H9 (cell line): ENCODE measurements around the gene PRKCB. TPM values are rescaled to one million over a fixed set of nuclear protein-coding genes. Genes with fewer than 3 reads are reported as not detected.

Experiments used
- DNase-seq: peaks from one replicate; pipeline ENCODE4 v3.0.0-alpha.2; 2017
- H2AFZ ChIP-seq: one replicate; pipeline ENCODE4 v1.6.1; 2013; ENCODE audit warnings: mild to moderate bottlenecking, low read length, control low read depth, moderate library complexity
- H2AK5ac ChIP-seq: 2 replicates; pipeline ENCODE4 v1.6.1; 2013; ENCODE audit warnings: low read length, control low read depth, mixed read lengths; ENCODE audit not compliant: insufficient read length
- H2BK120ac ChIP-seq: one replicate; pipeline ENCODE4 v1.6.1; 2013; ENCODE audit warnings: low read depth, mild to moderate bottlenecking, low read length, control low read depth, inconsistent platforms; ENCODE audit not compliant: poor library complexity, severe bottlenecking
- H2BK12ac ChIP-seq: 2 replicates; pipeline ENCODE4 v1.6.1; 2013; ENCODE audit warnings: low read length, control low read depth, mixed read lengths, low read depth; ENCODE audit not compliant: insufficient read length
- H2BK15ac ChIP-seq: 2 replicates; pipeline ENCODE4 v1.6.1; 2013; ENCODE audit warnings: low read depth, low read length, control low read depth
- H2BK20ac ChIP-seq: one replicate; pipeline ENCODE4 v1.6.1; 2013; ENCODE audit warnings: low read depth, mild to moderate bottlenecking, low read length, control low read depth, inconsistent platforms; ENCODE audit not compliant: poor library complexity, severe bottlenecking
- H2BK5ac ChIP-seq: 2 replicates; pipeline ENCODE4 v1.6.1; 2013; ENCODE audit warnings: low read length, control low read depth, mixed read lengths; ENCODE audit not compliant: insufficient read length
- H3K14ac ChIP-seq: 2 replicates; pipeline ENCODE4 v1.6.1; 2013; ENCODE audit warnings: low read length, control low read depth; ENCODE audit not compliant: insufficient read depth
- H3K18ac ChIP-seq: 2 replicates; pipeline ENCODE4 v1.6.1; 2013; ENCODE audit warnings: low read depth, mild to moderate bottlenecking, mixed read lengths, low read length, control low read depth; ENCODE audit not compliant: insufficient read length
- H3K23ac ChIP-seq: 2 replicates; pipeline ENCODE4 v1.6.1; 2013; ENCODE audit warnings: low read length, control low read depth, mixed read lengths, low read depth; ENCODE audit not compliant: insufficient read length
- H3K23me2 ChIP-seq: 2 replicates; pipeline ENCODE4 v1.6.1; 2013; ENCODE audit warnings: low read depth, mild to moderate bottlenecking, mixed read lengths, low read length, control low read depth; ENCODE audit not compliant: insufficient read length, poor library complexity, severe bottlenecking
- H3K27ac ChIP-seq: 2 replicates; pipeline ENCODE4 v1.5.1; 2013; ENCODE audit warnings: low read length, control low read depth, mixed read lengths, low read depth; ENCODE audit not compliant: insufficient read length
- H3K27me3 ChIP-seq: 2 replicates; pipeline ENCODE4 v1.6.1; 2013; ENCODE audit warnings: low read length, control low read depth, inconsistent platforms; ENCODE audit not compliant: insufficient read depth
- H3K4ac ChIP-seq: 2 replicates; pipeline ENCODE4 v1.6.1; 2013; ENCODE audit warnings: low read depth, mild to moderate bottlenecking, control low read depth, inconsistent platforms, low read length, moderate library complexity
- H3K4me1 ChIP-seq: 2 replicates; pipeline ENCODE4 v1.6.1; 2013; ENCODE audit warnings: low read length, control low read depth, inconsistent platforms; ENCODE audit not compliant: insufficient read depth
- H3K4me2 ChIP-seq: 2 replicates; pipeline ENCODE4 v1.6.1; 2013; ENCODE audit warnings: low read length, control low read depth, mixed read lengths; ENCODE audit not compliant: insufficient read length, insufficient read depth
- H3K56ac ChIP-seq: 2 replicates; pipeline ENCODE4 v1.6.1; 2013; ENCODE audit warnings: low read depth, mild to moderate bottlenecking, mixed read lengths, low read length, control low read depth; ENCODE audit not compliant: insufficient read length
- H3K79me1 ChIP-seq: 2 replicates; pipeline ENCODE4 v1.6.1; 2013; ENCODE audit warnings: low read depth, mild to moderate bottlenecking, moderate library complexity, low read length, control low read depth, inconsistent platforms; ENCODE audit not compliant: insufficient read depth, poor library complexity, severe bottlenecking
- H3K79me2 ChIP-seq: 2 replicates; pipeline ENCODE4 v1.6.1; 2013; ENCODE audit warnings: low read length, control low read depth, inconsistent platforms; ENCODE audit not compliant: insufficient read depth
- H3K9ac ChIP-seq: 2 replicates; pipeline ENCODE4 v1.6.1; 2013; ENCODE audit warnings: low read length, control low read depth, mixed read lengths; ENCODE audit not compliant: insufficient read length; ENCODE audit errors: extremely low read depth
- H3K9me3 ChIP-seq: one replicate; pipeline ENCODE4 v1.6.1; 2013; ENCODE audit warnings: low read depth, low read length, inconsistent platforms; ENCODE audit not compliant: control insufficient read depth
- H3T11ph ChIP-seq: one replicate; pipeline ENCODE4 v1.6.1; 2013; ENCODE audit warnings: mild to moderate bottlenecking, low read length, control low read depth, inconsistent platforms
- H4K20me1 ChIP-seq: one replicate; pipeline ENCODE4 v1.6.1; 2013; ENCODE audit not compliant: control insufficient read depth, insufficient read length, insufficient read depth
- H4K5ac ChIP-seq: 2 replicates; pipeline ENCODE4 v1.6.1; 2013; ENCODE audit warnings: low read depth, mild to moderate bottlenecking, mixed read lengths, low read length, control low read depth; ENCODE audit not compliant: insufficient read length
- H4K8ac ChIP-seq: replicated peaks from 2 replicates; pipeline ENCODE4 v1.6.1; 2013; ENCODE audit warnings: low read length, control low read depth, mixed read lengths, low read depth; ENCODE audit not compliant: insufficient read length
- H4K91ac ChIP-seq: 2 replicates; pipeline ENCODE4 v1.6.1; 2013; ENCODE audit warnings: low read depth, mild to moderate bottlenecking, moderate library complexity, mixed read lengths, low read length, control low read depth; ENCODE audit not compliant: insufficient read length
- H3K27ac Mint-ChIP-seq, 3 experiments: 2 replicates in 2 of 3; 3 replicates in 1 of 3; pipeline ENCODE4 v1.8.0; 2020 to 2021; ENCODE audit warnings: mixed read lengths in 3 of 3, mild to moderate bottlenecking in 1 of 3, moderate library complexity in 1 of 3
- H3K27me3 Mint-ChIP-seq: 2 replicates; pipeline ENCODE4 v1.8.0; 2021; ENCODE audit warnings: low read depth, mild to moderate bottlenecking, moderate library complexity, mixed read lengths
- H3K36me3 Mint-ChIP-seq, 3 experiments: 2 replicates in 2 of 3; 3 replicates in 1 of 3; pipeline ENCODE4 v1.8.0; 2020 to 2021; ENCODE audit warnings: low read depth in 3 of 3, mixed read lengths in 3 of 3; ENCODE audit not compliant: insufficient read depth in 1 of 3
- H3K4me1 Mint-ChIP-seq, 2 experiments: 2 replicates each; pipeline ENCODE4 v1.8.0; 2020; ENCODE audit warnings: mixed read lengths in 2 of 2
- H3K4me3 Mint-ChIP-seq, 2 experiments: 2 replicates in 1 of 2; 3 replicates in 1 of 2; pipeline ENCODE4 v1.8.0; 2020 to 2021; ENCODE audit warnings: mild to moderate bottlenecking in 2 of 2, mixed read lengths in 2 of 2, moderate library complexity in 1 of 2
- H3K9me3 Mint-ChIP-seq, 2 experiments: 2 replicates in 1 of 2; 3 replicates in 1 of 2; pipeline ENCODE4 v1.8.0; 2020; ENCODE audit warnings: mild to moderate bottlenecking in 2 of 2, mixed read lengths in 2 of 2, moderate library complexity in 1 of 2
- CTCF ChIP-seq: fragments of 200-600 bp; sonication (generic); conservative IDR thresholded peaks from 3 replicates; pipeline ENCODE4 v1.8.0; 2021; ENCODE audit warnings: antibody characterized with exemption, mild to moderate bottlenecking
- WGBS: extraction: QIAGEN DNeasy Blood & Tissue Kit; methylation state at CpG from one replicate; pipeline ENCODE4 v1.1.7; 2013; ENCODE audit warnings: missing lambda C conversion rate, low lambda C conversion rate, mixed read lengths; ENCODE audit not compliant: insufficient read length; ENCODE audit errors: extremely low coverage; 5-methylcytosine and 5-hydroxymethylcytosine counted together
- total RNA-seq: library from RNA; stranded (reverse); gene quantifications from 2 replicates; pipeline ENCODE4 v1.2.1, GENCODE V29; 2021

PRKCB gene
- total RNA-seq, 1 experiment from 2014 or later, result 7.0 TPM

DNA sequence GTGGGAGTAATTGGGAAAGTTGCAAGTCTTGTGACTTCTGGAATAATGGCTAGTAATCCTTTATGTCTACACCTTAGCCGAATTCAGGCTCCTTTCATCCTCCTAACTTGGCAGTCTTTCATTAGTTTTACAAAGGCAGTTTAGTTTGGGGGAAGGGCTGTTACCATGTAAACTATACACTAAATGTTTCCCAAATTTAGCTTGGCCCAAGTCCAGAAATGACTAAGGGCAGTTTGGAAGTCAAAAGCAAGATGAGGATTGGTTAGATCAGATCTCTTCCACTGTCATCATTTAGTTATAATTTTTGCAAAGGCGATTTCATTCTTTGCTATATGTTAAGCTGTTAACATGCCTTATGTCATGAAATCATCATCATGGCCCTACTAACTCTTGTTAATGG, 304.9 kb downstream of the PRKCB start:
- peak overlapping the region in 1 of 2 experiments; percentile 27; a peak in 1 of 5 replicates for H3K4me3 Mint-ChIP-seq
- Histone ChIP-seq H3K27me3 (no peaks in the 10 kb centered on the region), H2AFZ (no peak overlapping the region), H4K91ac (no peak overlapping the region), H3K4me2 (no peak overlapping the region), H3K9me3 (no peaks in the 10 kb centered on the region), H3K23ac (no peak overlapping the region), H2BK120ac (no peak overlapping the region), H3K14ac (no peak overlapping the region), H2BK12ac (no peak overlapping the region), H4K8ac (no peak overlapping the region), H2AK5ac (no peak overlapping the region), H2BK20ac (no peak overlapping the region), H3K9ac (no peak overlapping the region), H3K79me1 (no peaks in the 10 kb centered on the region), H4K20me1 (peaks cover 2% of the 10 kb centered on the region), H3K18ac (no peak overlapping the region), H3T11ph (no peak overlapping the region), H4K5ac (no peak overlapping the region), H3K4me1 (peaks cover 9% of the 10 kb centered on the region), H2BK15ac (no peak overlapping the region), H3K56ac (no peak overlapping the region), H2BK5ac (no peak overlapping the region), H3K79me2 (no peaks in the 10 kb centered on the region), H3K27ac (no peak overlapping the region), H3K23me2 (no peaks in the 10 kb centered on the region), H3K4ac (no peak overlapping the region)
- WGBS, result no CpG with 5 or more reads among the region's 2 CpGs
- DNase-seq, result no peak
- peaks cover 6 to 10% of the 10 kb centered on the region in 2 experiments for H3K9me3 Mint-ChIP-seq
- no peaks in the 10 kb centered on the region for H3K27me3 Mint-ChIP-seq
- H3K4me1 Mint-ChIP-seq, result peaks cover 52 to 59% of the 10 kb centered on the region in 2 experiments
- peak overlapping the region in 1 of 3 experiments; percentile 97; a peak in 1 of 7 replicates for H3K27ac Mint-ChIP-seq
- TF ChIP-seq CTCF, result no peak
- H3K36me3 Mint-ChIP-seq, result peaks cover 7 to 13% (median 9%) of the 10 kb centered on the region in 3 experiments; a peak in 5 of 7 replicates
